ENCODE data around the gene MYOCD.

MYOCD gene

GRCh38 chr17:12686486-12686885 is 20.8 kb downstream of the MYOCD start:
- no peak for DNase-seq
- in situ Hi-C loops (cut with HindIII; ENCODE audit: low pct_ligation_motif_present, low pct_unique_long_range_greater_than_20kb, low sequenced_read_pairs), result no loop called here

- DNase-seq, result no peak
- in situ Hi-C loops (cut with HindIII; ENCODE audit: low pct_ligation_motif_present, low pct_unique_long_range_greater_than_20kb, low sequenced_read_pairs), result no loop called here
Measured at GRCh38 chr17:12688382-12688781, 22.7 kb downstream of the MYOCD start.

GRCh38 chr17:12691173-12691572 is 25.5 kb downstream of the MYOCD start:
- no peak for DNase-seq
- in situ Hi-C loops (cut with HindIII; ENCODE audit: low pct_ligation_motif_present, low pct_unique_long_range_greater_than_20kb, low sequenced_read_pairs), result no loop called here

GRCh38 chr17:12693640-12694039 is 27.9 kb downstream of the MYOCD start:
- no peak for DNase-seq
- in situ Hi-C loops (cut with HindIII; ENCODE audit: low pct_ligation_motif_present, low pct_unique_long_range_greater_than_20kb, low sequenced_read_pairs), result no loop called here

- in situ Hi-C loops (cut with HindIII; ENCODE audit: low pct_ligation_motif_present, low pct_unique_long_range_greater_than_20kb, low sequenced_read_pairs), result no loop called here
- DNase-seq, result no peak
Measured at GRCh38 chr17:12706070-12706469, 40.4 kb downstream of the MYOCD start.

GRCh38 chr17:12709063-12709462 is 43.4 kb downstream of the MYOCD start:
- no peak for DNase-seq
- in situ Hi-C loops (cut with HindIII; ENCODE audit: low pct_ligation_motif_present, low pct_unique_long_range_greater_than_20kb, low sequenced_read_pairs), result no loop called here

GRCh38 chr17:12712415-12712814 is 46.7 kb downstream of the MYOCD start:
- in situ Hi-C loops (cut with HindIII; ENCODE audit: low pct_ligation_motif_present, low pct_unique_long_range_greater_than_20kb, low sequenced_read_pairs), result no loop called here
- DNase-seq, result no peak

GRCh38 chr17:12712941-12713340 is 47.3 kb downstream of the MYOCD start:
- in situ Hi-C loops (cut with HindIII; ENCODE audit: low pct_ligation_motif_present, low pct_unique_long_range_greater_than_20kb, low sequenced_read_pairs), result no loop called here
- DNase-seq, result no peak

GRCh38 chr17:12719948-12720347 is 54.3 kb downstream of the MYOCD start:
- DNase-seq, result no peak
- in situ Hi-C loops (cut with HindIII; ENCODE audit: low pct_ligation_motif_present, low pct_unique_long_range_greater_than_20kb, low sequenced_read_pairs), result no loop called here

- in situ Hi-C loops (cut with HindIII; ENCODE audit: low pct_ligation_motif_present, low pct_unique_long_range_greater_than_20kb, low sequenced_read_pairs), result no loop called here
- no peak for DNase-seq
Measured at GRCh38 chr17:12721581-12721980, 55.9 kb downstream of the MYOCD start.

- in situ Hi-C loops (cut with HindIII; ENCODE audit: low pct_ligation_motif_present, low pct_unique_long_range_greater_than_20kb, low sequenced_read_pairs), result no loop called here
Measured at GRCh38 chr17:12722282-12722681, 56.6 kb downstream of the MYOCD start.

GRCh38 chr17:12726131-12726530 is 60.4 kb downstream of the MYOCD start:
- no peak for DNase-seq
- in situ Hi-C loops (cut with HindIII; ENCODE audit: low pct_ligation_motif_present, low pct_unique_long_range_greater_than_20kb, low sequenced_read_pairs), result no loop called here

More at GRCh38 chr17:12722282-12722681, 56.6 kb downstream of the MYOCD start:
- DNase-seq, result no peak

- DNase-seq, result no peak
- in situ Hi-C loops (cut with HindIII; ENCODE audit: low pct_ligation_motif_present, low pct_unique_long_range_greater_than_20kb, low sequenced_read_pairs), result no loop called here
Measured at GRCh38 chr17:12727076-12727760, 61.5 kb downstream of the MYOCD start.

GRCh38 chr17:12727881-12728280 is 62.2 kb downstream of the MYOCD start:
- in situ Hi-C loops (cut with HindIII; ENCODE audit: low pct_ligation_motif_present, low pct_unique_long_range_greater_than_20kb, low sequenced_read_pairs), result no loop called here
- no peak for DNase-seq

- no peak for DNase-seq
- in situ Hi-C loops (cut with HindIII; ENCODE audit: low pct_ligation_motif_present, low pct_unique_long_range_greater_than_20kb, low sequenced_read_pairs), result no loop called here
Measured at GRCh38 chr17:12729086-12729485, 63.4 kb downstream of the MYOCD start.

- DNase-seq, result no peak
Measured at GRCh38 chr17:12730421-12730820, 64.7 kb downstream of the MYOCD start.

GRCh38 chr17:12730931-12731521 is 65.3 kb downstream of the MYOCD start:
- no peak for DNase-seq

More at GRCh38 chr17:12730421-12730820, 64.7 kb downstream of the MYOCD start:
- in situ Hi-C loops (cut with HindIII; ENCODE audit: low pct_ligation_motif_present, low pct_unique_long_range_greater_than_20kb, low sequenced_read_pairs), result no loop called here

GRCh38 chr17:12731839-12732238 is 66.1 kb downstream of the MYOCD start:
- no peak for DNase-seq
- in situ Hi-C loops (cut with HindIII; ENCODE audit: low pct_ligation_motif_present, low pct_unique_long_range_greater_than_20kb, low sequenced_read_pairs), result no loop called here

More at GRCh38 chr17:12730931-12731521, 65.3 kb downstream of the MYOCD start:
- in situ Hi-C loops (cut with HindIII; ENCODE audit: low pct_ligation_motif_present, low pct_unique_long_range_greater_than_20kb, low sequenced_read_pairs), result no loop called here

GRCh38 chr17:12732366-12732765 is 66.7 kb downstream of the MYOCD start:
- DNase-seq, result no peak
- in situ Hi-C loops (cut with HindIII; ENCODE audit: low pct_ligation_motif_present, low pct_unique_long_range_greater_than_20kb, low sequenced_read_pairs), result no loop called here

- no peak for DNase-seq
- in situ Hi-C loops (cut with HindIII; ENCODE audit: low pct_ligation_motif_present, low pct_unique_long_range_greater_than_20kb, low sequenced_read_pairs), result no loop called here
Measured at GRCh38 chr17:12734926-12735325, 69.2 kb downstream of the MYOCD start.

All from ACHN (cell line).